ENCODE measurements around the gene PLAGL1.
"Not testable (repeated sequence)": the region's sequence is repeated elsewhere in the genome, so short reads cannot be mapped to it uniquely, and the experiment has no call there.

PLAGL1 gene, protein sequence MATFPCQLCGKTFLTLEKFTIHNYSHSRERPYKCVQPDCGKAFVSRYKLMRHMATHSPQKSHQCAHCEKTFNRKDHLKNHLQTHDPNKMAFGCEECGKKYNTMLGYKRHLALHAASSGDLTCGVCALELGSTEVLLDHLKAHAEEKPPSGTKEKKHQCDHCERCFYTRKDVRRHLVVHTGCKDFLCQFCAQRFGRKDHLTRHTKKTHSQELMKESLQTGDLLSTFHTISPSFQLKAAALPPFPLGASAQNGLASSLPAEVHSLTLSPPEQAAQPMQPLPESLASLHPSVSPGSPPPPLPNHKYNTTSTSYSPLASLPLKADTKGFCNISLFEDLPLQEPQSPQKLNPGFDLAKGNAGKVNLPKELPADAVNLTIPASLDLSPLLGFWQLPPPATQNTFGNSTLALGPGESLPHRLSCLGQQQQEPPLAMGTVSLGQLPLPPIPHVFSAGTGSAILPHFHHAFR

DNA sequence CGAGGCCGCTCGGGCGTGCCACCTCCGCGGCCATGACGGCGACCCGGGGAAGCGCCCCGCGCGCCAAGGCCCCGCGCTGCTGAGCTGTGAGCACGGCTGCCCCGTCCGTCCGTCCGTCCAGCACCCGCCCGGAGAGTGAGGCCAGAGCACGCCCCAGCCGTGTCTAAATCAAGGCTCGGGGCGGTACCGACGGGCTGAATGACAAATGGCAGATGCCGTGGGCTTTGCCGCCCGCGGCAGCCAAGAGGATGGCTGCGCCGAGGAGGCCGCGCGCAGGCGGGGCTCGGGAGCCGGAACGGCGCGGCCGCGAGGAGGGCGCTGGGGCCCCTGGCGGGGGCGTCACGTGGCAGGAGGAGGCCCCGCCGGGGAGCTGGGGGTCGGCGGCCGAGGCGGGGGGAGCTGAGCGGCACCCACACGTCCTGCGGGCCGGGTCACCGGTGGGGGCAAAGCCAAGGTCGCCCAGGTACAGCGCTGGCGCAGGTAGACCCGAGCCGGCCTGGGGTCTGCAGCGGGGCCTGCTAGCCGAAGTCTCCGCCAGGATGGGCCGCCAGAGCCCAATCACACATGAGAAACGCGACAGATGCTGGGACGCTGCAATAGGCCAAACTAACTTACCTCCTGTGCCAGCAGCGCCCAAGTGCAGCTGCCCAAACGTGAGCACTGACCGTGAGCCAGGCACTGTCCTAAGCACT lies at the start of gene PLAGL1:
TSS of gene PLAGL1 (minus strand) at position 140 of the 692 bp plus-strand sequence. CDS start 60,123 bp downstream, outside the sequence.
- peak in 1 of 2 experiments; percentile 5 for DNase-seq

DNA sequence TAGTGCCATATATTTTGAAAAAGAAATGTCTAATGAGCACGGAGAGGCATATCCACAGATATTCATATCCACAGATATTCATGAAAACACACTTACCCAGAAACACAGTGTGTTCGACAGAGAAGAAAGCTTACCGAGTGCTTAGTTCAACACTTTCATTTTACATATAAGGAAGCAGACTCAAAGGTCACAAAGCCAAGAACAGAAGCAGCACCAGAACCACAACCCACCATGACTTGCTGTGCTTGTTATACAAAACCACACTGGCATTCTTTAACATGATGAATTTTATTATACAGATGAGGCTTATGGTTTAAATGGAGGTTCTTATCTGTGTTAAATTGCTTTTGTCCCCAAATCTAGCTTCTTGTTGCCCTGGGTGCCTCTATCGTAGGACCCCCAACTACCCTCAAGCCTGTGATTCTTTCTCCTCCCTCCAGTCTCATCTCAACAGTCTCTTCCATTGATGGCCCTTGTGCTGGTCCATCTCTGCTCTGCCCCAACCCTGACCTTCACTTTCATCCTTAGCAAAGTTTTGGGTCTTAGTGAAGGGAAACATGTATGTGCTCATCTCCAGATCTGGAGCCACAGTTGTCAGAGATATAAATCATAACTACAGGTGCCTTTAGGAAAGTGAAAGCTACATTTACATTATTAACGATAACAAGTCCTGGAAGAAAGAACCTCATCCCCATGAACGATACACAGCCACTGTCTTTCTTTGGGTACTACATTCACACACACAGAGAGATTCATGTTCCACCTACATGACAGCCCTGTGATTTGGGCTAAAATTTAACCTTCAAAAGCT lies 47.3 kb upstream of the PLAGL1 start:
- DNase-seq: no peak

DNA sequence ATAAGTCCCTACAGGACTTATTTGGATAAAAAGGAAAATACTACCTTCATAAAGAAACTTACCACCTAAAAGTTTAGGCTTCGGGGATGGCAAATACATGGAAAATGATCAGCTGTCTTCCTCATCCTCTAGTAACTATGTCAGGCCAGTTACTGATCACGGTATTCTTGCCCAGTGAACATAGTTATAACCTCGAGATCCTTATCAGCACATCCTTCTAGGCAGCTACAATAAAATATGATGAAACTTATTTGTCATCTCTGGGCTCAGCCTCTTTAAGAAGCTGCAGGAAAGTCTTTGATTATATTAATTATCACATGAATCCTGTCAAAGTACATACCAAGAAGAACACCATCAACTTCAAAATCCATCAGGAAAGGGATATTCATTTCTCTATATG lies 45.5 kb upstream of the PLAGL1 start:
- DNase-seq: no peak

DNA sequence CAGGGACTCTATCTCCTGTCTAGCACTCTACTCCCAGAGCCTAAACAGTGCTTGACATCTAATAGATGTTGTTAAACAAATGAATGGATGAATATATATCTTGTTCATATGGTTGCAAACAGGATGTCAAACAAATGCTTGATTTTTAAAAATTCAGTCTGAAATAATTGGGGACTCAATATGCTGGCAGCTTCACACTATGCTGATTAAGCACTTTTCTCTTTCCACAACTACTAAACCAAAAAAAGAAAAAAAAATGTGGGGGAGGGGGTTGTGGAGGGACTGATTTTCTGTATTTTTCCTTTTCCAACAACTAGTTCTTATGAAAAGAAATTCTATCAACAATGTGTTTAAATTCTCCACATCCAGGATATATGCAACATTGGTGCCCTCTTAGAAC lies 44.4 kb upstream of the PLAGL1 start:
- DNase-seq: no peak

DNA sequence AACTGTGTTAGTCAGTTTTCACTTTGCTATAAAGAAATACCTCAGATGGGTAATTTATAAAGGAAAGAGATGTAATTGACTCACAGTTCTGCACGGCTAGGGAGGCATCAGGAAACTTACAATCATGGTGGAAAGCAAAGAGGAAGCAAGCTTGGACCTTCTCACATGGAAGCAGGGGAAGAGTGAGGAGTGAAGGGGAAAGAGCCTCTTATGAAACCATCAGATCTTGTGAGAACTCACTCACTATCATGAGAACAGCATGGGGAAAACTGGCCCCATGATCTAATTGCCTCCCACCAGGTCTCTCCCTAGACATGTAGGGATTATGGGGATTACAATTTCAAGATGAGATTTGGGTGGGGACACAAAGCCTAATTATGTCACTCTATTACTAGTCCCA lies 41.3 kb upstream of the PLAGL1 start:
- DNase-seq: no peak

DNA sequence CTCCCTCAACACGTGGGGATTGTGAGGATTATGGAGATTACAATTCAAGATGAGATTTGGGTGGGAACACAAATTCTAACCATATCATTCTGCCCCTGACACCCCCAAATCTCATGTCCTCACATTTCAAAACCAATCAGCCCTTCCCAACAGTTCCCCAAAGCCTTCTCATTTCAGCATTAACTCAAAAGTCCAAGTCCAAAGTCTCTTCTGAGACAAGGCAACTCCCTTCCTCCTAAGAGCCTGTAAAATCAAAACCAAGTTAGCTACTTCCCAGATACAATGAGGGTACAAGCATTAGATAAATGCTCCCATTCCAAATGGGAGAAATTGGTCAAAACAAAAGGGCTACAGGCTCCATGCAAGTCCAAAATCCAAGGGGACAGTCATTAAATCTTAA lies 39.6 kb upstream of the PLAGL1 start:
- no peak for DNase-seq

DNA sequence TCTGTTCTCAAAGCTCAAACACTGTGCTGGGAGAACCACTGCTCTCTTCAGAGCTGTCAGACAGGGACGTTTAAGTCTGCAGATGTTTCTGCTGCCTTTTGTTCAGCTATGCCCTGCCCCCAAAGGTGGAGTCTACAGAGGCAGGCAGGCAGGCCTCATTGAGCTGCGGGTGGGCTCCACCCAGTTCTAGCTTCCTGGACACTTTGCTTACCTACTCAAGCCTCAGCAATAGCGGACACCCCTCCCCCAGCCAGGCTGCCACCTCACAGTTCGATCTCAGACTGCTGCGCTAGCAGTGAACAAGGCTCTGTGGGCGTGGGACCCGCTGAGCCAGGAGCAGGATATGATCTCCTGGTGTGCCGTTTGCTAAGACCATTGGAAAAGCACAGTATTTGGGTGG lies 38.6 kb upstream of the PLAGL1 start:
- not testable (repeated sequence) for DNase-seq

DNA sequence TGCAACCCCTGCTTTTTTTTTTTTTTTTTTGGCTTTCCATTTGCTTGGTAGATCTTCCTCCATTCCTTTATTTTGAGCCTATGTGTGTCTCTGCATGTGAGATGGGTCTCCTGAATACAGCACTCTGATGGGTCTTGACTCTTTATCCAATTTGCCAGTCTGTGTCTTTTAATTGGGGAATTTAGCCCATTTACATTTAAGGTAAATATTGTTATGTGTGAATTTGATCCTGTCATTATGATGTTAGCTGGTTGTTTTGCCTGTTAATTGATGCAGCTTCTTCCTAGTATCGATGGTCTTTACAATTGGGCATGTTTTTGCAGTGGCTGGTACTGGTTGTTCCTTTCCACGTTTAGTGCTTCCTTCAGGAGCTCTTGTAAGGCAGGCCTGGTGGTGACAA lies 36.9 kb upstream of the PLAGL1 start:
- DNase-seq: not testable (repeated sequence)

DNA sequence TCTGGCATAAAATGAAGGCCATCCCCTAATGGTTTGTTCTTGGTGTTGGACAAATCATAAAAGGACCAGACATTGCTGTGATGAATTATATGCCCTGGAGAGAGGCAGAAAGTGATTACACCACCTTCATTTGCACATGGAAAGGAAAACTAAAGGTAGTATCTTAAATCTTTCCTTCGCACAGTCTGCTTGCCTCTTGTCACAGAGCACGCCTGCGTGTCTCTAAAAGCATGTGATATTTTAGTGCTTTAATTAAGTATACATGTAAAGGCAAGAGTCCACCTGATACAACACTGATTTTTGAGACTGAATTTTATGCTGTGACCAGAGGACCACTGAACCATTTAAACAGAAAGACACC lies 28.8 kb upstream of the PLAGL1 start:
- no peak for DNase-seq

DNA sequence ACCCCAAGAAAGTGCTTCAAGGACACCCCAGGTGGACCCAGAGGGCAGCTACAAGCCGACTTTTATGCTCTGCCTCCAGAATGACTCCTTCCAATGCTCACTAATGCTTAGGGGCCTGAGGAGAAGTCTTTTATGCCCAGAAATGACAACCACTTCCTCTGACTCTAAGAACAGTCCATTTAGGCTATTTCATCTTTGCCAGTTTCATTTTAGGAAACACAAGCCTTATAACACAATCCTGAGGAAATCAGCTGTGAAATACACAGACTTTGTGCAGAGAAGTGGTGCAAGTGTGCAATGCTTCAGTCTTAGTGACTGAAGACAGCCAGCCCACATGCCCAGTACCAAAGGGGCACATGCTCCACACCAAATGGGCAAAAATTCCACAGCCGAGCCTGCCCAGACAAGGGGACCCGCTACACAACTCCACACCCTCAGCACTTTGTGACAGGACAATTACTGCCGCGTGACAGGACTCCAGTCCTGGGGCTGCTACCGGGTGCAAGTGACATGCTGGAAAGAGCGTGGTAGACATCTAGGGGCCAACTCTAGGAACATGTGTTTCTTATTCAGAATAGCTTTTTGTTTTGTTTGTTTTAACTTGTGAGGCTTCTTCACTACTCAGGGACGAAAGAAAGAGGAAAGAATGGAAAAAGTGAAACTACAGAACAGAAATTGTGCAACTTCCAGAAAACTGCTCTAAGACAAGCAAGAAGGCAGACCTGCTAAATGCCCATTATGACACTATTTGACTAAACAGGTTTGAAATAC lies 28.2 kb upstream of the PLAGL1 start:
- no peak for DNase-seq

DNA sequence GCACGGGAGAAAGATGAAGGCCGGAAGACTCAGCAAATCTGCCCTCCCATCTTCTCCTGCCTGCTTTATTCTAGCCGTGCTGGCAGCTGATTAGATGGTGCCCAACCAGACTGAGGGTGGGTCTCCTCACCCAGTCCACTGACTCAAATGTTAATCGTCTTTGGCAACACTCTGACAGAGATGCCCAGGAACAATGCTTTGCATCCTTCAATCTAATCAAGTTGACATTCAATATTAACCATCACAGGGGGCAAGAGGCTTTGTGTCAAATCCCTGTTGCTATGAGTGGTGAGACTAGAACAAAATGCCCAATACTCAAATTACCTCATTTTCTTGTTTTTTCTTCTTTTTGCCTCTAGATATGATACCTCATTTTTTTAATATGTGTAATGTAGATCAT lies 27.4 kb upstream of the PLAGL1 start:
- DNase-seq: no peak

DNA sequence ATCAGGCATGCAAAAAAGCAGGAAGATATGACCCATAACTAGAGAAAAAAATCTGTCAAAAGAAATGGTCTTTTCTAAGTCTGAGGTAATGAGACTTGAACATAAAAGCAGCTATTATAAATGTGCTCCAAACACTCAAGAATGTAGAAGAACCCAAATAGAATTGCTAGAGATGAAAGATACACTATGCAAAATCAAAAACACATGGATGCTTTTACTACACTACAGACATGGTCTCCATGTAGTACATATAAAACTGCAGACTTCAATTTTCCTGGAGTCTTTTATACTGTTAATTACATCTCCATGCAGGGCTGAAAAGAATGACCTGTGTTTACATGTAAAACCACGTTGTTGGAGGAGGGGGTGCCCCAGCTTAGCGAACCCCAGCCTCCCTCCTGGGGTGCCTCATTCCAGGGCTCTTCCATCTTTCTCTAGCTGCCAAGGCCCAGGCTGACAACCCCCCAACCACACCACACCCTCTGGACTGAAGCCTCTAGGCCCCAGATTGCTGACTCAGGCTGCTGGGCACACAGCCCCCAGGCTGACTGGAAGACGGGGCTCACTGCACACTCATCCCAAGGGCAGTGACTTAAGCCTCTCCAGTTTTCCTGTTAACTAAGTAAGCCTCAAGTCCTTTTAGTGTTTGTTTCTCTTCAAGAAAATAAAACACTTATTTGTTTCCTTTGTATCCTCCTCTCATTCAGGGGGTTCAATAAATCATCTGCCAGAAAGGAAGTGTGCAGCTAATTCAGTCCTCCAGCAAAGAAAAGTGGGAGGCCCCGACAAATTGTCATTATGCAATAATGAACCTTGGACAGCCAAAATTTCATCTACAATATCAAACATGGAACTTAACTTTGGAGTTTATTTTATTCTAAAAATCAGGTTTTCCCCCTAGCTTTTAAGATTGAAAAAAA lies 26.0 kb upstream of the PLAGL1 start:
- DNase-seq: no peak

DNA sequence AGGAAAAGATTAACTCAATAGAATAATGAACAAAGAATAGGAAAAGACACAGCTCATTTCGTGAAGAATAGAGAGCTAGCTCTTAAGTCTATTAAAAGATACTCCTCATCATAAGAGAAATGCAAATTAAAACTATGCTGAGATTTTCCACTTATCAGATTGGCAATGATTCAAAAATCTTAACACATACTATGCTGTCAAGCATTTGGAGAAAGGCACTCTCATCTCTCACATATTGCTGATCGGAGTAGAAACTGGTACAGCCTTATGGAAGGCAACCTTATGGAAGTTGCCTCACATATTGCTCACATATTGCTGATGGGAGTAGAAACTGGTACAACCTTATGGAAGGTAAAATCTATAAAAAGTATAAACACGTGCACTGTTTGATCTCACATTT lies 21.4 kb upstream of the PLAGL1 start:
- DNase-seq: no peak

DNA sequence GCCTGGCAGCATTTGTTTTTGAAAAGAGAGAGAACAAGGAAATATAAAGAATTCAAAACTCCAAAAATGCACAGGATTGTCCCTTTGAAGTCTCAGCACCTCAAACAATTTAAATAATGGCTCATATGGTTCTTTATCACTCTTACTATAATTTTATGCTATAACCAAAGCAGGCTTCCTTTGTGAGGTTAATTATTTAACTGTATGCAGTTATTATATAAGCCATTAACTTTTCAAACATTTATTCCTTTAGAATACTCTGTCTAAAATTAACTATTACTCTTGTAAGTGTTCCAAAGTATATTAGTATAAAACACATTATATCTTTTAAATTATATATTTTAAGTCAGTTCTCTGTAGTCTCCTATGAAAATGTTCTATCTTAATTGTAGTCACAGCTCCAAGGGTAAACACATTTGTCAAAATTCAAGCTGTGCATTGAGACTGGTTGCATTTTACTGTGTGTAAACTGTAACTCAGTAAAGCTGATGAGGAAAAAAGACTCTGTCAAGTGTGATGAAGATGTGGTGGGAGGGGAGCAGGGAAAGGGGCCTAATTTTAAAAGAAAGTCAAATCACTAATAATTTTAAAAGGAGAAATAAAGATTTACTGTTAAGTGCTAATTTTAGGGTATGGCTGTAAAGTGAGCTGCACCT lies 20.0 kb upstream of the PLAGL1 start:
- DNase-seq: peak; percentile 22 to 83

DNA sequence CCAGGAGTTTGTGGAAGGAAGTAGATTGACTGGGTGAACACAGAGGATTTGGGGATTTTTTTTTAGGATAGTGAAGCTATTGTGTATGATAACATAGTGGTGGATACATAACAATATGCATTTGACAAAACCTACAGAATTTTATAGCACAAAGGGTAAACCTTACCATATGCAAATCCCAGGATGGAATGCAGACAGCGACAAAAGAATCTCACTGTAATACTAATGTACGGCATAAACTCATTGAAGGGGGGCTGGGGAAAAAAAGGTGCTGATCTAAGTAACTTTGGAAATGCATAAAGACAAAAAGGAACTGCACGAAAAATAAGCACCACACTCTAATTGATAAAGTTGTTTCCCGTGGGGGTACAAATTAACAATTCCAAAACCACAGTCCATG lies 15.2 kb upstream of the PLAGL1 start:
- no peak for DNase-seq

DNA sequence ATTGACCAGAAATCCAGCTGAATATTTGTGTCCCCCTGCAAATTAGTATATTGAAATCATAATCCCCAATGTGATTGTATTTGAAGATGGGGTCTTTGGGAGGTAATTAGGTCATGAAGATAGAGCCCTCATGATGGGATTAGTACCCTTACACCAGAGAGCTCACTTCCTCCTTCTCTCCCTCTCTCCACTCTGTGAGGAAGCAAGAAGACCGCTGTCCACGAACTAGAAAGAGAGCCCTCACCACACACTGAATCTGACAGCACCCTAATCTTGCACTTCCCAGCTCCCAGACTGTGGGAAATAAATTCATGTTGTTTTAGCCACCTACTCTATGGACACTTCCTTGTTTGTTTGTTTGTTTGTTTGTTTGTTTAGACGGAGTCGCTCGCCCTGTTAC lies 11.9 kb upstream of the PLAGL1 start:
- DNase-seq: no peak

DNA sequence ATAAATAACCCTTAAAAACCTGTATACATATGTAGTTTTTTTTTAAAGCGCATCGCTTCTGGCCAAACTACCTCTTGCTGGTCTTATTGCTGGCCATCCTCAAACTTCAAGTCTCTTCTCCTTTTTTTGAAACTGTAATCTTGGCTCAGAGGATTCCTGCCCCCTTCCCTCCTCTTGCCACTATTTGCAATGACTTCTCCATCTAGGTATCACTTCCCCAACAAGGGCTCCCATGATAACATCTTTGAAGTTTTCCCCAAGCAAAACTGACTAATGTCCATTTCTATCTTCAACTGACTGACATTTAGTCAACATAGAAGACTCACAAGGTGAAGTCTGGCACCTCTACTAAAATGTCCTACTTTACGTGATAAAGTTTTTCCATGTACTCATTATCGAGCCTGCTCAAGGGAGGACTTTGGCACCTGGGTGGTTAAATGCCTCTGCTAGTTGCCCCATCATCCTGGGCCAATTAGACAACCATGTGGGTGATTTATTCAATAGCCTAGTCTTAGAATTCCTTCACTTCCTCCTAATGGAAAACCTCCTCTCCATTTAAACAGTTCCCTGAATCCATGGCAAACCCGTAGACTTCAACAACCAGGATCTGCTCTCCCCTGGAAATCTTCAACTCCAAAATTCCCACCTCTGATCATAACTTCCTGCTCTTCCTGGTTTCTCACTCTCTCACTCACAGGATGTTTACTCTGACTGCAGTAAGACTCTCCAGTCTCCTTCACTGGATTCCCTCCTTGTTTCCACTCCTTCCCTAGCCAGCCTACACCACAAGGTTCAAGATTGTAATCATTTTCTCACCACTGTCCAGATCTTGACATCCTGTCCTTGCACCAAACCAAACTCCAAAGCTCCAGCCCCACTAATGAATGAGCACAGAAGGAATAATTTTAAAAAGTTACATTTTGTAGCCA lies 9.4 kb upstream of the PLAGL1 start:
- DNase-seq: no peak

DNA sequence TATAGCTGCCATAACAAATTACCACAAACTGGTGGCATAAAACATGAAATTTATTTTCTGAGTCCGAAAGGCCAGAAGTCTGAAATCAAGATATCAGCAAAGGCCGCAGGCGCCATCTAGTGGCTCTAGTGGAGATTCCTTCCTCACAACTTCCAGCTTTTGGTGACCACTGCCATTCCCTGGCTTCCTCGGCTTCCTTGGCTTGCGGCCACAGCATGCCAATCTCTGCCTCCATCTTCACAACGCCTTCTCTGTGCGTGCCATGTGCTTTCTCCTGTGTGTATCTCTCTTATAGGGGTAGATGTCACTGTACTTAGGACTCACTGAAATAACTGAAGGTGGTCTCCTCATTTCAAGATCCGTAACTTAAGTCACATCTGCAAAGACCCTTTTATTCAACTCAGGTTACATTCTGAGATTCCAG lies 5.4 kb upstream of the PLAGL1 start:
- DNase-seq: peak; percentile 54 to 70

DNA sequence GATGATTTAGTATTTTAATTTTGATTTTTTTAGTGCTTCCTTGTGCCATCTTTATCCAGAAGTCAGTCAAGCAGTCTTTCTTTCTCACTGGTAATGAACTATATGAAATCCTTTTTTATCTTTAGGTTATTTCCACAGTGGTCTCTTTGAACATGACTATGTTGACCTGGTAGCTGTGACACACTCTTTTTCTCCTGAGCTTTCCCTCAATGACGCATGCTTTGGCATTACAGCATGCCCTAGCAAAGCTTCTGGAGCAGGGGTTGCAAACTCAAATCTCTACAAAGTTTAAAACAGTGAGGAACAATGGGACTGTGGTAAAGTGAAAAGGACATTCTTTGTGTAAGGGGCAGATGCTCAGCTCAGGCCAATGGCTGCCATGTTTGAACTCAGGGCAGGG lies 4.5 kb upstream of the PLAGL1 start:
- DNase-seq: no peak

DNA sequence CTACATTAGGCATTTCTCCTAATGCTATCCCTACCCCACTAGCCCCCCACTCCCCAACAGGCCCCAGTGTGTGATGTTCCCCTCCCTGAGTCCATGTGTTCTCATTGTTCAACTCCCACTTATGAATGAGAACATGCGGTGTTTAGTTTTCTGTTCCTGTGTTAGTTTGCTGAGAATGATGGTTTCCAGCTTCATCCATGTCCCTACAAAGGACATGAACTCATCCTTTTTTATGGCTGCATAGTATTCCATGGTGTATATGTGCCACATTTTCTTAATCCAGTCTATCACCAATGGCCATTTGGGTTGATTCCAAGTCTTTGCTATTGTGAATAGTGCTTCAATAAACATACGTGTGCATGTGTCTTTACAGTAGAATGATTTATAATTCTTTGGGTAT lies 1.6 kb upstream of the PLAGL1 start:
- DNase-seq: not testable (repeated sequence)
